HepG2 (cell line): ENCODE data around the gene TLR9. TPM values are rescaled to one million over a fixed set of nuclear protein-coding genes. Genes with fewer than 3 reads are reported as not detected.
A peak's percentile ranks its signal among the peaks of the same experiment; 100 is the strongest.

ENCODE experiments used
- ATF2 ChIP-seq: sonication (generic); formaldehyde crosslinking; IDR thresholded peaks from 2 replicates; pipeline ENCODE4 v1.4.0; 2020; ENCODE audit warnings: missing genetic modification reagents
- ATF3 ChIP-seq: sonication (generic); formaldehyde crosslinking; IDR thresholded peaks from 2 replicates; pipeline ENCODE4 v1.4.0; 2020; ENCODE audit warnings: missing genetic modification reagents
- BCL3 ChIP-seq: sonication (generic); formaldehyde crosslinking; IDR thresholded peaks from 2 replicates; pipeline ENCODE4 v1.5.1; 2020; ENCODE audit warnings: mild to moderate bottlenecking, missing genetic modification reagents, moderate library complexity
- CSRNP1 ChIP-seq: sonication (generic); formaldehyde crosslinking; IDR thresholded peaks from 2 replicates; pipeline ENCODE4 v1.8.1; 2023; ENCODE audit warnings: mild to moderate bottlenecking, missing genetic modification reagents
- DNMT3B ChIP-seq: conservative IDR thresholded peaks from 2 replicates; pipeline ENCODE4 v1.6.1; 2016; ENCODE audit warnings: missing biosample characterization, control low read depth
- HIVEP1 ChIP-seq: sonication (generic); formaldehyde crosslinking; IDR thresholded peaks from 2 replicates; pipeline ENCODE4 v1.4.0; 2020; ENCODE audit warnings: mild to moderate bottlenecking, missing genetic modification reagents
- KAT7 ChIP-seq: IDR thresholded peaks from 2 replicates; pipeline ENCODE4 v1.6.1; 2018; ENCODE audit warnings: borderline replicate concordance, missing compliant biosample characterization
- NCOA2 ChIP-seq: sonication (generic); formaldehyde crosslinking; IDR thresholded peaks from 2 replicates; pipeline ENCODE4 v1.8.0; 2022; ENCODE audit warnings: inconsistent platforms
- PITX1 ChIP-seq: sonication (generic); formaldehyde crosslinking; IDR thresholded peaks from 2 replicates; pipeline ENCODE4 v1.5.1; 2020; ENCODE audit warnings: mild to moderate bottlenecking, missing genetic modification reagents
- RCOR2 ChIP-seq: IDR thresholded peaks from 2 replicates; pipeline ENCODE4 v1.6.1; 2016; ENCODE audit warnings: missing biosample characterization, missing genetic modification reagents
- RFX3 ChIP-seq: IDR thresholded peaks from 2 replicates; pipeline ENCODE4 v1.6.1; 2016; ENCODE audit warnings: missing biosample characterization, missing genetic modification reagents
- SP1 ChIP-seq, 2 experiments: fragments of 450-650 bp in 1 of 2; sonication (generic) in 1 of 2; formaldehyde crosslinking in 1 of 2; IDR thresholded peaks; 2 replicates each; pipeline versions ENCODE4 v1.4.0 to v1.6.1; 2016 to 2020; ENCODE audit warnings: missing genetic modification reagents in 1 of 2
- ZBTB8A ChIP-seq: sonication (generic); formaldehyde crosslinking; IDR thresholded peaks from 2 replicates; pipeline ENCODE4 v1.4.0; 2020; ENCODE audit warnings: mild to moderate bottlenecking, low read depth, missing genetic modification reagents, borderline replicate concordance
- ZFX ChIP-seq: sonication (generic); formaldehyde crosslinking; IDR thresholded peaks from 2 replicates; pipeline ENCODE4 v1.4.0; 2020; ENCODE audit warnings: mild to moderate bottlenecking, low read depth, missing genetic modification reagents, moderate library complexity
- ZFY ChIP-seq: sonication (generic); formaldehyde crosslinking; IDR thresholded peaks from 2 replicates; pipeline ENCODE4 v1.4.0; 2020; ENCODE audit warnings: missing genetic modification reagents
- ZNF234 ChIP-seq: sonication (generic); formaldehyde crosslinking; conservative IDR thresholded peaks from 2 replicates; pipeline ENCODE4 v1.5.1; 2020; ENCODE audit warnings: mild to moderate bottlenecking, missing genetic modification reagents
- ZNF280B ChIP-seq: sonication (generic); formaldehyde crosslinking; IDR thresholded peaks from 2 replicates; pipeline ENCODE4 v1.5.0; 2020; ENCODE audit warnings: missing genetic modification reagents, mild to moderate bottlenecking, borderline replicate concordance
- ZNF446 ChIP-seq: sonication (generic); formaldehyde crosslinking; IDR thresholded peaks from 2 replicates; pipeline ENCODE4 v1.5.0; 2020; ENCODE audit warnings: mild to moderate bottlenecking, missing genetic modification reagents
- ZNF496 ChIP-seq: sonication (generic); formaldehyde crosslinking; IDR thresholded peaks from 2 replicates; pipeline ENCODE4 v1.8.1; 2023; ENCODE audit warnings: mild to moderate bottlenecking, moderate library complexity, missing genetic modification reagents; ENCODE audit not compliant: insufficient replicate concordance
- ZNF883 ChIP-seq: sonication (generic); formaldehyde crosslinking; IDR thresholded peaks from 2 replicates; pipeline ENCODE4 v1.5.1; 2020; ENCODE audit warnings: mild to moderate bottlenecking, missing genetic modification reagents; ENCODE audit errors: not compliant biosample characterization
- ZSCAN21 ChIP-seq: sonication (generic); formaldehyde crosslinking; IDR thresholded peaks from 2 replicates; pipeline ENCODE4 v1.8.0; 2022; ENCODE audit warnings: mild to moderate bottlenecking, missing genetic modification reagents, moderate library complexity, borderline replicate concordance
- polyA plus RNA-seq, 8 experiments: library from polyadenylated mRNA; depleted of rRNA in 3 of 8; stranded (reverse) in 7 of 8; unstranded in 1 of 8; fragments of >200 nt; fragmentation: Illumina TruSeq in 4 of 8; extraction: Trizol in 4 of 8; gene quantifications; 2 replicates each; pipeline versions ENCODE4 v1.2.1 to v1.2.3, GENCODE V29; 2011 to 2016; ENCODE audit warnings: low read depth in 4 of 8, missing spikeins in 1 of 8, mixed read lengths in 1 of 8; ENCODE audit not compliant: insufficient read depth in 1 of 8
- total RNA-seq, 5 experiments: library from RNA; depleted of rRNA; stranded (reverse); fragments of >200 nt; fragmentation: Illumina TruSeq; extraction: Trizol; gene quantifications; 2 replicates each; pipeline ENCODE4 v1.2.3, GENCODE V29; 2016; ENCODE audit warnings: low read depth in 1 of 5

TLR9 gene
- total and polyA plus RNA-seq, 2 of the 13 experiments (the other 11 are each of a cell fraction or from before 2014, with no cell fraction given), result not detected

- peak; percentile 84; the same call in 1 of the 2 replicates for TF ChIP-seq CSRNP1 (CRISPR knock-in tag)
- TF ChIP-seq SP1 (IDR thresholded peaks at IDR 0.05), result no peak
- no peak; the same call in 1 of the 2 replicates for TF ChIP-seq SP1 (CRISPR knock-in tag; IDR thresholded peaks at IDR 0.05)
- 0 out of 2 replicates have a peak, but pooled peaks have one; percentile 35 for TF ChIP-seq RCOR2 (CRISPR knock-in tag)
- no peak for TF ChIP-seq DNMT3B (CRISPR knock-in tag)
- 0 out of 2 replicates have a peak, but pooled peaks have one; percentile 60 for TF ChIP-seq ZNF446
- no peak; the same call in 1 of the 2 replicates for TF ChIP-seq NCOA2 (CRISPR knock-in tag)
- TF ChIP-seq KAT7 (CRISPR knock-in tag), result 0 out of 2 replicates have a peak, but pooled peaks have one; percentile 38
- no peak for TF ChIP-seq HIVEP1 (CRISPR knock-in tag)
- TF ChIP-seq ZBTB8A (CRISPR knock-in tag), result peak; percentile 78; the same call in 1 of the 2 replicates
- TF ChIP-seq BCL3 (CRISPR knock-in tag), result 0 out of 2 replicates have a peak, but pooled peaks have one; percentile 62
- TF ChIP-seq ZNF883, result peak; percentile 58
- peak; percentile 31; the same call in 1 of the 2 replicates for TF ChIP-seq ATF3 (CRISPR knock-in tag)
- no peak for TF ChIP-seq RFX3 (CRISPR knock-in tag)
- TF ChIP-seq ATF2, result 0 out of 2 replicates have a peak, but pooled peaks have one; percentile 6
- TF ChIP-seq ZNF234 (CRISPR knock-in tag), result 0 out of 2 replicates have a peak, but pooled peaks have one; percentile 83
- peak; percentile 92 for TF ChIP-seq ZFX (CRISPR knock-in tag)
- TF ChIP-seq PITX1 (CRISPR knock-in tag), result 0 out of 2 replicates have a peak, but pooled peaks have one; percentile 44
- no peak for TF ChIP-seq ZNF496 (CRISPR knock-in tag)
- peak; percentile 83 for TF ChIP-seq ZFY (CRISPR knock-in tag)
- TF ChIP-seq ZNF280B, result peak; percentile 54; the same call in 1 of the 2 replicates
- TF ChIP-seq ZSCAN21 (CRISPR knock-in tag), result peak; percentile 79; the same call in 1 of the 2 replicates
Observed at GRCh38 chr3:52238761-52239701, 13.6 kb upstream of the TLR9 start, which contains the start of gene TWF2 (continued).
